SJCRH30 (cell line): ENCODE results near the gene GTPBP4. TPM values are rescaled to one million over a fixed set of nuclear protein-coding genes. Genes with fewer than 3 reads are reported as not detected.
"Not testable (repeated sequence)": the region's sequence is repeated elsewhere in the genome, so short reads cannot be mapped to it uniquely, and the experiment has no call there.

ENCODE experiments used
- DNase-seq, 2 experiments: peaks; one replicate each; pipeline ENCODE4 v3.0.0-alpha.2; 2015 to 2020
- H3K27ac ChIP-seq: fragments of 250-450 bp; sonication (Bioruptor Pico); 2 replicates; pipeline ENCODE4 v1.5.1; 2020; ENCODE audit warnings: mild to moderate bottlenecking, moderate library complexity
- H3K27me3 ChIP-seq: fragments of 250-450 bp; sonication (Bioruptor Pico); 2 replicates; pipeline ENCODE4 v1.5.1; 2020; ENCODE audit warnings: mild to moderate bottlenecking, moderate library complexity
- H3K36me3 ChIP-seq: fragments of 250-450 bp; sonication (Bioruptor Pico); 2 replicates; pipeline ENCODE4 v1.5.1; 2020; ENCODE audit warnings: mild to moderate bottlenecking, moderate library complexity
- H3K4me1 ChIP-seq: fragments of 250-450 bp; sonication (Bioruptor Pico); 2 replicates; pipeline ENCODE4 v1.5.1; 2020; ENCODE audit warnings: mild to moderate bottlenecking, moderate library complexity
- H3K4me3 ChIP-seq: fragments of 250-450 bp; sonication (Bioruptor Pico); 2 replicates; pipeline ENCODE4 v1.5.1; 2020; ENCODE audit warnings: mild to moderate bottlenecking, moderate library complexity
- H3K9me3 ChIP-seq: fragments of 250-450 bp; sonication (Bioruptor Pico); replicated peaks from 2 replicates; pipeline ENCODE4 v1.5.1; 2020; ENCODE audit warnings: mild to moderate bottlenecking, moderate library complexity
- total RNA-seq: library from RNA; depleted of rRNA; stranded (reverse); fragments of >200 nt; shearing (Covaris generic); gene quantifications from 2 replicates; pipeline ENCODE4 v1.2.3, GENCODE V29; 2014

The GTPBP4 gene
- total RNA-seq, 1 experiment from 2014 or later: 58.5 TPM

GRCh38 chr10:992467-992866 is 4.2 kb downstream of the GTPBP4 start:
- Histone ChIP-seq H3K36me3 (peaks cover 33% of the 10 kb centered on the region), H3K27me3 (no peaks in the 10 kb centered on the region)

GRCh38 chr10:992871-993270 is 4.6 kb downstream of the GTPBP4 start:
- no peak for DNase-seq
- peaks cover 36% of the 10 kb centered on the region for H3K36me3 ChIP-seq
- no peak overlapping the region for H3K27ac ChIP-seq
- no peak overlapping the region for H3K4me3 ChIP-seq
- H3K4me1 ChIP-seq: no peaks in the 10 kb centered on the region
- H3K9me3 ChIP-seq: no peaks in the 10 kb centered on the region
- H3K27me3 ChIP-seq: no peaks in the 10 kb centered on the region

More at GRCh38 chr10:992467-992866, 4.2 kb downstream of the GTPBP4 start:
- H3K4me3 ChIP-seq: no peak overlapping the region
- no peak overlapping the region for H3K27ac ChIP-seq
- no peak for DNase-seq
- no peaks in the 10 kb centered on the region for H3K4me1 ChIP-seq
- no peaks in the 10 kb centered on the region for H3K9me3 ChIP-seq

DNA sequence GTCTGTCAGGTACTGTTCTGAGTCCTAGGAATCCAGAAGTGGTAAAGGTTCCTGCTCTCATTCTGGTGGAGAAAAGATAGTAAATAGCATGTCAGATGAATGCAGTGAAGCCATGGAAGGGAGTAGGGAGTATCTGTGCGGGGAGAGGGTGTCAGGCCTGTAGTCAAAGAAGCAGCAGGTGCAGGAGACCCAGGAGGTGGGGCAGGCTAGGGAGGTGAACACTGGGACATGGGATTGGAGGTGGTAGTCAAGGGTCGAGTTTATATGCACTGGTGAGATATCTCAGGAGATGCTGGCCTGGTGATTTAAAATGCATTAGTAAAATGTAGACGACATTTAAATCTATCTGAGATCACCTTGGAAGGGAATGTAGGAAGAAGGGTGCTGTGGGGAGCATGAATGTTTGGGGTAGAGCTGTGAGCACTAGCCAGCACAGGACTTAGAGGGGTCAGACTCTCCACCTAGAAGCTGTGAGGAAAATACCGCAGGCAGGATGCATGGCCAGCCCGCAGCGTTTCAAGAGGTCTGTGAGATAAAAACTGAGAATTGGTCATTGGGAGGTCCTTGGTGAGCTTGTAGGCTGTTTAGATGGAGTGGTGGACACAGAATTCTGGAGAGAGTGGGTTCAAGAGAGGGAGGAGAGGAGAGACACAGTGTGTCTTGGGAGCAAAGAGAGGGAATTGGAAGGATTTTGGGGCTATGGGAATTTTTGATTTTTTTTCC is 6.8 kb downstream of the GTPBP4 start:
- no peaks in the 10 kb centered on the region for H3K9me3 ChIP-seq
- DNase-seq: no peak
- no peaks in the 10 kb centered on the region for H3K27me3 ChIP-seq
- H3K27ac ChIP-seq: no peak overlapping the region
- no peaks in the 10 kb centered on the region for H3K4me1 ChIP-seq
- peaks cover 56% of the 10 kb centered on the region for H3K36me3 ChIP-seq
- H3K4me3 ChIP-seq: no peak overlapping the region

DNA sequence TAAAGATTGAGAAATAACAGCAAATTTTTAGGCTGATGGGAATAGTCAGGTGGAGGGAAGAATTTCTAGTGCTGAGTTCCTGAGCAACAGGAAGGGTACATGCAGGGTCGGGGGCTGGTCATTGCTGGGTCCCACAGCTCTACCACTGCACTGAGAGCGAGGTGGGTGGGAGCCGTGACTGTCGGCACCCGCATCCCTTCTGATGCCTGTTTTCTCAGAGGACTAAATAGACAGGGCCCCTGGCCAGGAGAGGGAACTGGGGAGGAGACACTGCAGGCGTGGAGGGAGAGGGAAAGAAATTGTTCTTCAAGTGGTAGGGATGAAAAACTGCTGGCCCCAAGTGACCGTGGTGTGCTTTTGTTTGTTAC is 7.3 kb downstream of the GTPBP4 start:
- H3K27ac ChIP-seq: no peak overlapping the region

DNA sequence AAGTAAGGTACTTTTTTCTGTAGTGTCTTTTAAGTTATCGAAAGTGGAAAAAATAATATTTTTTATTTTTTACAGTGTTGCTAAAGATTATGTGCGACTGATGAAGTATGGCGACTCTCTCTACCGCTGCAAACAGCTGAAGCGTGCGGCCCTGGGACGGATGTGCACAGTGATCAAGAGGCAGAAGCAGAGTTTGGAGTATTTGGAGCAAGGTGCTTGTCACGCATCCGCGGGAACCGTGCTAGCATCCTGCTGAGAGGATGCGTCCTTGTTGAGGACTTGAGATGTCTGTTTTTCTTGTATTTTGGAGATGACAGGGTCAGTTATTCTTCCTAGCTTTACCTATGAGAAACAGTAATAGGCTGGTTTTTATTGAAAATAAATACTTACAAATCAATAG is 7.8 kb downstream of the GTPBP4 start:
- H3K36me3 ChIP-seq: peaks cover 63% of the 10 kb centered on the region
- H3K27me3 ChIP-seq: no peaks in the 10 kb centered on the region
- no peaks in the 10 kb centered on the region for H3K4me1 ChIP-seq
- H3K9me3 ChIP-seq: no peaks in the 10 kb centered on the region
- no peak for DNase-seq
- H3K27ac ChIP-seq: no peak overlapping the region
- no peak overlapping the region for H3K4me3 ChIP-seq

More for the DNA sequence above, 7.3 kb downstream of the GTPBP4 start:
- H3K27me3 ChIP-seq: no peaks in the 10 kb centered on the region
- H3K9me3 ChIP-seq: no peaks in the 10 kb centered on the region
- no peak for DNase-seq
- no peak overlapping the region for H3K4me3 ChIP-seq
- peaks cover 58% of the 10 kb centered on the region for H3K36me3 ChIP-seq
- no peaks in the 10 kb centered on the region for H3K4me1 ChIP-seq

DNA sequence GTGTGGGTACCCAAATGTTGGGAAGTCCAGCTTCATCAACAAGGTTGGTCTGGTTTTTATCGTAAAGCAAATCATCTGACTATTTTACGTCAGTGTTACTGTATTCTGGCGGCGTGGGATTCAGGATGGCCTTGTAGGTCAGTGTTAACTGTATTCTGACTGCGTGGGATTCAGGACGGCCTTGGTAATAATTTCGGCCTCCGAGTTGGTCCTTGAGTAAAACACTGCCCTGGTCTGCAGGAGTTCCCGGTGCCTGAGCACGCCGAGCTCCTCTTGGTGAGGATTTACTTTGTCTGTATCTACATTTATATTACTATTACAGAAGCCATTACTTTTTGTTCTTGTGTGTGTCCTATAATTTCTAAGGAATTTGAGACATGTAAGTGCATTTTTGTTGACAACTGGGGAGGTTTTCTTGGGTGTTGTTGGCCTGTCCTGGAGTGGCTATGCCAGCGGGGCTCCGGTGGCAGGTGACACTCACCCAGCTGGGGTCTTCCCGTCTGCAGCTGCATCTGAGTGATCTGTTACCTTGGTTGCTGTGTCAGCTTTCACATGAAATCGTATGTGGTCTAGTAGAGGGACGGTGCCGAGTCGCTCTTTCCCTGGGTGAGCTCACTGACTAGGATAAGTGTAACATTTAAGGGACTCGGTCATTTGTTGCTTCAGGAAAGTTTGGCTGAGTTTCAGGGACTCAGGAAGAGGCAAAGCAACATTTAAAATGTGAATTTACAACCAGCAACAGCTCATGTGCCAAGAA is 9.2 kb downstream of the GTPBP4 start:
- Histone ChIP-seq H3K27ac (no peak overlapping the region), H3K27me3 (no peaks in the 10 kb centered on the region), H3K9me3 (no peaks in the 10 kb centered on the region), H3K4me3 (no peak overlapping the region), H3K4me1 (no peaks in the 10 kb centered on the region), H3K36me3 (peaks cover 72% of the 10 kb centered on the region)
- no peak for DNase-seq

DNA sequence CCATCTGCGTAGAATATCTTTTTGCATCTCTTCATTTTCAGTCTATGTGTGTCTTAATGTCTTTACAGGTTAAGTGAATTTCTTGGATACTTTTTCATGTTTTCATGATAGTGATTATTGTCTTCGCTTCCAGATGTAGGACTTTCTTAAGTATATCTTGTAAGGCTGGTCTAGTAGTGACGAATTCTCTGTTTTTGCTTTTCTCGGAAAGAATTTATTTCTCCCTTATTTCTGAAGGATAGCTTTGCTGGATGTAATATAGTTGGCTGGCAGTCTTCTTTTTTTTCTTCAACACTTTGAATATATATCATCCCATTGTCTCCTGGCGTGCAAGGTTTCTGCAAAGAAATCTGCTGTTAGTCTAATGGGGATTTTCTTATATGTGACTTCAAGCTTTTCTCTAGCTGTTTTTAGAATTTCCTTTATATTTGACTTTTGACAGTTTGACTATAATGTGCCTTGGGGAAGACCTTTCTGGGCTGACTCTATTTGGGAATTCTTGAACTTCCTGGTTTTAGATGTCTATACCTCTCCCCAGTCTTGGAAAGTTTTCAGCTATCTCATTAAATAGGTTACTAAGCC is 14.3 kb downstream of the GTPBP4 start:
- Histone ChIP-seq H3K36me3 (peaks cover 78% of the 10 kb centered on the region), H3K27me3 (no peaks in the 10 kb centered on the region), H3K4me1 (no peaks in the 10 kb centered on the region), H3K4me3 (no peak overlapping the region), H3K27ac (no peak overlapping the region), H3K9me3 (no peaks in the 10 kb centered on the region)
- DNase-seq: no peak

DNA sequence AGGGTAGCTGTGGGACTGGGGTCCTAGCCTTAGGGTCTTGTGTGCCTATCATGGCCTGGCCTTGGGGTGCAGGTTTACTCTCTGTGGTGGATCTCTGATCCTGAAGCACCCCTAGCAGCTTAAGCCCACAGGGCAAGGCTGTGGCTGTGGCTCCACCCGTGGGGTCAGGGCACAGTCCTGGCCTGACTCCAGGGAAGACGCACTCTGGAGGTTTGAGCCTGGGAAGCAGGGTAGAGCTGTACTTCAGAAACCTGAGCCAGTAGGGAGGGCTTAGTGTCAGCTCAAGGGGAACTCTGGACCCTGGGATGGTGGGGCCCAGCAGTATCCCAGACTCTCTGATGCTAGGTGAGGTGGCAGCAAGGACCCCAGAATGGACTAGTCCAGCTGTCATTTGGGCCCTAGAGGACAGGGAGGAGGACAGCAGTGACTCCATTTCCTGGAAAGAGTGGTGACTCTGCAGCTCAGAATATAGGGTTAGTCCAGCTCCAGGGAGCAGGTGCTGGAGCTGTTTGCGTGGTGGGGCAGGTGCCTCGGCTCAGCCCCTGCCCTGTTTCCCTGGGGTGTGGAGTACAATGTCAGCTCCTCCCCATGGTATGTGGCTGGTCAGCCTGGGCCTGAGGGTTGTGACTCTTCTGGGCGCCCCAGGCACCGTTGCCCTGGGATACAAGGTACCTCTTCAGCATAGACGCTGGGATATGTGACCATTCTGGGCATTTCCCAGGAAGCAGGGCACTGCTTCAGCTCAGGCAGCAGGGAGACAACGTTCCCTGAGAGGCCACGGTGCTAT is 15.8 kb downstream of the GTPBP4 start:
- Histone ChIP-seq H3K36me3 (peaks cover 64% of the 10 kb centered on the region), H3K4me1 (no peaks in the 10 kb centered on the region), H3K9me3 (no peaks in the 10 kb centered on the region), H3K4me3 (no peak overlapping the region), H3K27ac (no peak overlapping the region), H3K27me3 (no peaks in the 10 kb centered on the region)
- DNase-seq: no peak

DNA sequence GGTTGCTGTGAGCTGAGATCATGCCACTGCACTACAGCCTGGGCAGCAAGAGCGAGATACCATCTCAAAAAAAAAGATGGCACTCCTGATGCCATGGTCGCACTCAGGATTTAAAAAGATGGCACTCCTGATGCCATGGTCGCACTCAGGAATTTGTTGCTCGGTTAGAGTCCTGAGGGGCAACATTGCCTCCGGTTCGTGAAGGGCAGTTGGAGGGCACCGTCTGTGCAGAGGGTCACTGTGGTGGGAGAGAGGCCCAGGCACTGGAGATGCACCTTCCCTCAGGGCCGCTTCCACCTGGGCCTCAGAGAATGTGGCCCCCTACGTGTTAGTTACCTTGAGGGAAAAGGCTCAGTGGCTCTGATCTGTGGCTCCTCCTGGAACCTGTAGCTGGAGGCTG is 18.3 kb downstream of the GTPBP4 start:
- Histone ChIP-seq H3K4me1 (no peaks in the 10 kb centered on the region), H3K27ac (no peak overlapping the region), H3K4me3 (no peak overlapping the region), H3K27me3 (no peaks in the 10 kb centered on the region), H3K36me3 (peaks cover 48% of the 10 kb centered on the region), H3K9me3 (no peaks in the 10 kb centered on the region)
- no peak for DNase-seq

GRCh38 chr10:1007583-1007982 is 19.3 kb downstream of the GTPBP4 start:
- Histone ChIP-seq H3K36me3 (peaks cover 47% of the 10 kb centered on the region), H3K9me3 (no peaks in the 10 kb centered on the region), H3K4me1 (no peaks in the 10 kb centered on the region), H3K4me3 (no peak overlapping the region), H3K27ac (no peak overlapping the region), H3K27me3 (no peaks in the 10 kb centered on the region)
- no peak for DNase-seq

- H3K27ac ChIP-seq: no peak overlapping the region
- no peak overlapping the region for H3K4me3 ChIP-seq
- no peaks in the 10 kb centered on the region for H3K4me1 ChIP-seq
- H3K27me3 ChIP-seq: no peaks in the 10 kb centered on the region
- peaks cover 37% of the 10 kb centered on the region for H3K36me3 ChIP-seq
- H3K9me3 ChIP-seq: no peaks in the 10 kb centered on the region
- DNase-seq: no peak
Measured at GRCh38 chr10:1009071-1009494, 20.8 kb downstream of the GTPBP4 start.

- not testable (repeated sequence) for H3K27ac ChIP-seq, H3K4me3 ChIP-seq, H3K9me3 ChIP-seq, H3K27me3 ChIP-seq, DNase-seq, H3K4me1 ChIP-seq
- H3K36me3 ChIP-seq: peaks cover 38% of the 10 kb centered on the region
Measured at GRCh38 chr10:1009947-1010346, 21.7 kb downstream of the GTPBP4 start.

DNA sequence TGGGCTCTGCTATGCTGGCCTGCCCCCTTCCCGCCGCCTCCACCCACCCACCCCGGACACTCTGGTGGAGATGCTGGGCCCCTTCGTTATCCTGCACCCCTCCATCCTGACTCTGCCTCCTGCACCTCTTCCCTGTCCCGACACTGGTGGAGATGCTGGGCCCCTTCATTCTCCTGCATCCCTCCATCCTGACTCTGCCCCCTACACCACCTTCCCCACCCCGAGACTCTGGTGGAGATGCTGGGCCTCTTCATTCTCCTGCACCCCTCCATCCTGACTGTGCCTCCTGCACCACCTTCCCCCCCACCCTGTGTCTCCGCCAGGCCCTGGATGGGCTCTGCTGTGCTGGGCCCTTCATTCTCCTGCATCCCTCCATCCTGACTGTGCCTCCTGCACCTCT is 22.5 kb downstream of the GTPBP4 start:
- Histone ChIP-seq H3K4me1 (no peaks in the 10 kb centered on the region), H3K9me3 (no peaks in the 10 kb centered on the region), H3K27me3 (no peaks in the 10 kb centered on the region), H3K27ac (no peak overlapping the region), H3K36me3 (peaks cover 33% of the 10 kb centered on the region), H3K4me3 (no peak overlapping the region)
- no peak for DNase-seq

- H3K4me1 ChIP-seq: no peaks in the 10 kb centered on the region
- H3K27ac ChIP-seq: no peak overlapping the region
- H3K36me3 ChIP-seq: peaks cover 35% of the 10 kb centered on the region
- H3K27me3 ChIP-seq: no peaks in the 10 kb centered on the region
- no peak overlapping the region for H3K4me3 ChIP-seq
- no peaks in the 10 kb centered on the region for H3K9me3 ChIP-seq
- DNase-seq: no peak
Measured at GRCh38 chr10:1011696-1012095, 23.5 kb downstream of the GTPBP4 start.

DNA sequence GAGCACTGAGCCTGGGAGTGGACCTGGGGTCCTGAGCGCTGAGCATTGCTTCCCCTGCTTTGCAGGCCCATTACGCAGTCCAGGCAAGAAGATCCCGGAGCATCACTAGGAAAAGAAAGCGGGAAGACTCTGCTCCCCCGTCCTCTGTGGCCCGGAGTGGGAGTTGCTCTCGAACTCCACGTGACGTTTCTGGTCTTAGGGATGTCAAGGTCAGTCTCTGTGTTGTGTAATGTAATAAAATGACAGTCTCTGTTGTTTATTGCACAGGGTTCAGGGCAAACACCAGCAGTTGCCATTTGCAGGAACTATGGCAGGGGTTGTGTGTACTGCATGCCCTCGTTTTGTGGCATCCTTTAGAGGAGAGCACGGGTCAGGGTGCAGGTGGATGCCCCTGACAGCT is 27.5 kb downstream of the GTPBP4 start:
- Histone ChIP-seq H3K27ac (no peak overlapping the region), H3K4me3 (no peak overlapping the region), H3K9me3 (no peaks in the 10 kb centered on the region), H3K27me3 (no peaks in the 10 kb centered on the region), H3K36me3 (peaks cover 36% of the 10 kb centered on the region), H3K4me1 (no peaks in the 10 kb centered on the region)
- no peak for DNase-seq
